NT2/D1 (cell line): ENCODE measurements around the gene APOO.

ENCODE experiments used
- SUZ12 ChIP-seq: IDR thresholded peaks from 2 replicates; pipeline ENCODE4 v1.6.1; 2011; ENCODE audit not compliant: insufficient read length, insufficient read depth; ENCODE audit errors: extremely low read depth
- YY1 ChIP-seq: IDR thresholded peaks from 2 replicates; pipeline ENCODE4 v1.6.1; 2011; ENCODE audit not compliant: insufficient read length, insufficient read depth
- ZNF274 ChIP-seq: IDR thresholded peaks from 2 replicates; pipeline ENCODE4 v1.6.1; 2011; ENCODE audit warnings: mild to moderate bottlenecking, low read depth, low read length

GRCh38 chrX:23819385-23820234 is 88.1 kb downstream of the APOO start:
- TF ChIP-seq ZNF274: no peak
- TF ChIP-seq YY1: no peak
- no peak for TF ChIP-seq SUZ12
